Prostate gland (tissue), 2 donors: ENCODE measurements around the gene ILK.

Source experiments
- POLR2AphosphoS5 ChIP-seq: sonication (generic); formaldehyde crosslinking; IDR thresholded peaks from one replicate; pipeline ENCODE4 v1.6.1; 2017; ENCODE audit warnings: antibody characterized with exemption
- TF ChIP-seq, protein P1 (sequence below), 4 experiments: fragments of 200-600 bp in 2 of 4; fragments of 450-650 bp in 2 of 4; sonication (generic) in 2 of 4; IDR thresholded peaks; 1 replicate in 3 of 4; 2 replicates in 1 of 4; pipeline ENCODE4 v1.5.1; 2016 to 2019; ENCODE audit warnings: antibody characterized with exemption in 4 of 4, mild to moderate bottlenecking in 2 of 4, moderate library complexity in 2 of 4

DNA sequence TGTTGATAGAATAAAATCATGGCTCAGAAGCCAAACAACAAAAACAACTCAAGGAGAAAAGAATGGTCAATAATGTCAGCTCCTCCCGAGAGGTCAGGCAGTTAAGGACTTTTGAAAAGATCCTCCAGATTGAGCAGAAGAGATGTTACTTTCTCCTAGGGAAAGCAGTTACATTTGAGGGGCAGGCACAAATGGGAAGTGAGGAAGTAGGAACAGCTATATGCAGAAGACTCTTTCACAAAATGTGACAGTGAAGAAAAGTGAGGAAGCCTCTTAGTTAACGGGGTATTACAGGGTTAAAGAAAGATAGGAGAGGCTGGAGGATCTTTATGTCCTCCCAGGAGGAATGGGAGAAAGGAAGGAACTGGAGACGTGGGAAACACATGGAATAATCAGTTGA lies 48.6 kb downstream of the ILK start:
- no peak for TF ChIP-seq POLR2AphosphoS5
- TF ChIP-seq, protein P1, sequence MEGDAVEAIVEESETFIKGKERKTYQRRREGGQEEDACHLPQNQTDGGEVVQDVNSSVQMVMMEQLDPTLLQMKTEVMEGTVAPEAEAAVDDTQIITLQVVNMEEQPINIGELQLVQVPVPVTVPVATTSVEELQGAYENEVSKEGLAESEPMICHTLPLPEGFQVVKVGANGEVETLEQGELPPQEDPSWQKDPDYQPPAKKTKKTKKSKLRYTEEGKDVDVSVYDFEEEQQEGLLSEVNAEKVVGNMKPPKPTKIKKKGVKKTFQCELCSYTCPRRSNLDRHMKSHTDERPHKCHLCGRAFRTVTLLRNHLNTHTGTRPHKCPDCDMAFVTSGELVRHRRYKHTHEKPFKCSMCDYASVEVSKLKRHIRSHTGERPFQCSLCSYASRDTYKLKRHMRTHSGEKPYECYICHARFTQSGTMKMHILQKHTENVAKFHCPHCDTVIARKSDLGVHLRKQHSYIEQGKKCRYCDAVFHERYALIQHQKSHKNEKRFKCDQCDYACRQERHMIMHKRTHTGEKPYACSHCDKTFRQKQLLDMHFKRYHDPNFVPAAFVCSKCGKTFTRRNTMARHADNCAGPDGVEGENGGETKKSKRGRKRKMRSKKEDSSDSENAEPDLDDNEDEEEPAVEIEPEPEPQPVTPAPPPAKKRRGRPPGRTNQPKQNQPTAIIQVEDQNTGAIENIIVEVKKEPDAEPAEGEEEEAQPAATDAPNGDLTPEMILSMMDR (IDR thresholded peaks at IDR 0.05) = no peak
